Measurements from ENCODE around the gene CLDN24.

Gene CLDN24

GRCh38 chr4:183295711-183296110 lies 26.5 kb downstream of the CLDN24 start:
- H3K27ac ChIP-seq, result no peak overlapping the region
- no peak for TF ChIP-seq CTCF (IDR thresholded peaks at IDR 0.05)
- no peak for TF ChIP-seq ZFX (IDR thresholded peaks at IDR 0.05; ENCODE audit: borderline replicate concordance)

GRCh38 chr4:183291070-183291469 lies 31.2 kb downstream of the CLDN24 start:
- TF ChIP-seq ZFX (IDR thresholded peaks at IDR 0.05; ENCODE audit: borderline replicate concordance), result no peak
- TF ChIP-seq CTCF (IDR thresholded peaks at IDR 0.05), result no peak
- H3K27ac ChIP-seq, result no peak overlapping the region

- no peak overlapping the region for H3K27ac ChIP-seq
- TF ChIP-seq ZFX (IDR thresholded peaks at IDR 0.05; ENCODE audit: borderline replicate concordance) (no peak), CTCF (IDR thresholded peaks at IDR 0.05) (no peak)
Observed at GRCh38 chr4:183289688-183290087, 32.5 kb downstream of the CLDN24 start.

GRCh38 chr4:183288955-183289354 lies 33.3 kb downstream of the CLDN24 start:
- TF ChIP-seq CTCF (IDR thresholded peaks at IDR 0.05), result no peak
- TF ChIP-seq ZFX (IDR thresholded peaks at IDR 0.05; ENCODE audit: borderline replicate concordance), result no peak
- no peak overlapping the region for H3K27ac ChIP-seq

GRCh38 chr4:183287677-183288076 lies 34.5 kb downstream of the CLDN24 start:
- no peak overlapping the region for H3K27ac ChIP-seq
- TF ChIP-seq CTCF (IDR thresholded peaks at IDR 0.05) (no peak), ZFX (IDR thresholded peaks at IDR 0.05; ENCODE audit: borderline replicate concordance) (no peak)

GRCh38 chr4:183287309-183287659 lies 34.9 kb downstream of the CLDN24 start:
- no peak overlapping the region for H3K27ac ChIP-seq
- TF ChIP-seq CTCF (IDR thresholded peaks at IDR 0.05) (no peak), ZFX (IDR thresholded peaks at IDR 0.05; ENCODE audit: borderline replicate concordance) (no peak)

- TF ChIP-seq ZFX (IDR thresholded peaks at IDR 0.05; ENCODE audit: borderline replicate concordance) (no peak), CTCF (IDR thresholded peaks at IDR 0.05) (no peak)
- H3K27ac ChIP-seq, result no peak overlapping the region
Observed at GRCh38 chr4:183286590-183287308, 35.5 kb downstream of the CLDN24 start.
